Measurements from ENCODE around the gene C22orf23. TPM values are rescaled to one million over a fixed set of nuclear protein-coding genes. Genes with fewer than 3 reads are reported as not detected.

Gene C22orf23
- total RNA-seq, 1 donor from 2014 or later: 0.70 TPM

- peaks cover 18% of the 10 kb centered on the region for H3K4me1 Mint-ChIP-seq (ENCODE audit: unreplicated experiment)
Observed at GRCh38 chr22:37932401-37932800, 21.0 kb downstream of the C22orf23 start.

GRCh38 chr22:37931893-37932389 lies 21.5 kb downstream of the C22orf23 start:
- H3K27me3 Mint-ChIP-seq: no peaks in the 10 kb centered on the region
- H3K36me3 Mint-ChIP-seq: peaks cover 4% of the 10 kb centered on the region
- no peak overlapping the region for H3K4me3 Mint-ChIP-seq
- no peak for DNase-seq (ENCODE audit: extremely low spot score, unreplicated experiment)
- TF ChIP-seq CTCF (conservative IDR thresholded peaks at IDR 0.05): no peak
- peaks cover 18% of the 10 kb centered on the region for H3K4me1 Mint-ChIP-seq (ENCODE audit: unreplicated experiment)
- H3K27ac Mint-ChIP-seq: no peak overlapping the region
- no peaks in the 10 kb centered on the region for H3K9me3 Mint-ChIP-seq

More at GRCh38 chr22:37932401-37932800, 21.0 kb downstream of the C22orf23 start:
- H3K27me3 Mint-ChIP-seq: no peaks in the 10 kb centered on the region
- DNase-seq (ENCODE audit: extremely low spot score, unreplicated experiment): no peak
- H3K4me3 Mint-ChIP-seq: no peak overlapping the region
- H3K9me3 Mint-ChIP-seq: no peaks in the 10 kb centered on the region
- H3K36me3 Mint-ChIP-seq: peaks cover 4% of the 10 kb centered on the region
- H3K27ac Mint-ChIP-seq: no peak overlapping the region
- TF ChIP-seq CTCF (conservative IDR thresholded peaks at IDR 0.05): no peak

- no peak overlapping the region for H3K4me3 Mint-ChIP-seq
- H3K9me3 Mint-ChIP-seq: no peaks in the 10 kb centered on the region
- peaks cover 18% of the 10 kb centered on the region for H3K4me1 Mint-ChIP-seq (ENCODE audit: unreplicated experiment)
- DNase-seq (ENCODE audit: extremely low spot score, unreplicated experiment): no peak
- no peaks in the 10 kb centered on the region for H3K27me3 Mint-ChIP-seq
- TF ChIP-seq CTCF (conservative IDR thresholded peaks at IDR 0.05): no peak
- peak overlapping the region; percentile 26 for H3K27ac Mint-ChIP-seq
- peaks cover 4% of the 10 kb centered on the region for H3K36me3 Mint-ChIP-seq
Observed at GRCh38 chr22:37930952-37931440, 22.4 kb downstream of the C22orf23 start.

GRCh38 chr22:37930270-37930951 lies 23.0 kb downstream of the C22orf23 start:
- TF ChIP-seq CTCF (conservative IDR thresholded peaks at IDR 0.05): peak; percentile 42
- DNase-seq (ENCODE audit: extremely low spot score, unreplicated experiment): no peak
- H3K27ac Mint-ChIP-seq: peak overlapping the region; percentile 26
- no peaks in the 10 kb centered on the region for H3K9me3 Mint-ChIP-seq
- no peaks in the 10 kb centered on the region for H3K27me3 Mint-ChIP-seq
- H3K4me3 Mint-ChIP-seq: no peak overlapping the region
- peaks cover 4% of the 10 kb centered on the region for H3K36me3 Mint-ChIP-seq
- peaks cover 18% of the 10 kb centered on the region for H3K4me1 Mint-ChIP-seq (ENCODE audit: unreplicated experiment)

- Mint-ChIP-seq H3K9me3 (no peaks in the 10 kb centered on the region), H3K27me3 (no peaks in the 10 kb centered on the region), H3K36me3 (peaks cover 4% of the 10 kb centered on the region), H3K4me3 (no peak overlapping the region), H3K27ac (no peak overlapping the region), H3K4me1 (ENCODE audit: unreplicated experiment) (peaks cover 18% of the 10 kb centered on the region)
- no peak for DNase-seq (ENCODE audit: extremely low spot score, unreplicated experiment)
- no peak for TF ChIP-seq CTCF (conservative IDR thresholded peaks at IDR 0.05)
Observed at GRCh38 chr22:37929390-37929789, 24.0 kb downstream of the C22orf23 start.
